Transverse colon (tissue), 4 donors: ENCODE results near the gene MB21D2.

Experiments used
- POLR2A ChIP-seq: fragments of 450-650 bp; IDR thresholded peaks from one replicate; pipeline ENCODE4 v1.6.1; 2016; ENCODE audit warnings: antibody characterized with exemption, mild to moderate bottlenecking, moderate library complexity
- POLR2AphosphoS5 ChIP-seq, 3 donors: sonication (generic); formaldehyde crosslinking; IDR thresholded peaks; one replicate each; pipeline ENCODE4 v1.6.1; 2016; ENCODE audit warnings: antibody characterized with exemption in 3 of 3
- TF ChIP-seq, protein P1 (sequence below), 5 experiments: fragments of 200-600 bp in 3 of 5; fragments of 450-650 bp in 2 of 5; sonication (generic) in 3 of 5; IDR thresholded peaks; 1 replicate in 2 of 5; 2 replicates in 3 of 5; pipeline ENCODE4 v1.5.1; 2016 to 2017; ENCODE audit warnings: antibody characterized with exemption in 5 of 5, inconsistent platforms in 3 of 5, mild to moderate bottlenecking in 2 of 5, moderate library complexity in 1 of 5

GRCh38 chr3:192958219-192958872, 40.7 kb upstream of the MB21D2 start:
- TF ChIP-seq POLR2A: no peak
- TF ChIP-seq, protein P1, sequence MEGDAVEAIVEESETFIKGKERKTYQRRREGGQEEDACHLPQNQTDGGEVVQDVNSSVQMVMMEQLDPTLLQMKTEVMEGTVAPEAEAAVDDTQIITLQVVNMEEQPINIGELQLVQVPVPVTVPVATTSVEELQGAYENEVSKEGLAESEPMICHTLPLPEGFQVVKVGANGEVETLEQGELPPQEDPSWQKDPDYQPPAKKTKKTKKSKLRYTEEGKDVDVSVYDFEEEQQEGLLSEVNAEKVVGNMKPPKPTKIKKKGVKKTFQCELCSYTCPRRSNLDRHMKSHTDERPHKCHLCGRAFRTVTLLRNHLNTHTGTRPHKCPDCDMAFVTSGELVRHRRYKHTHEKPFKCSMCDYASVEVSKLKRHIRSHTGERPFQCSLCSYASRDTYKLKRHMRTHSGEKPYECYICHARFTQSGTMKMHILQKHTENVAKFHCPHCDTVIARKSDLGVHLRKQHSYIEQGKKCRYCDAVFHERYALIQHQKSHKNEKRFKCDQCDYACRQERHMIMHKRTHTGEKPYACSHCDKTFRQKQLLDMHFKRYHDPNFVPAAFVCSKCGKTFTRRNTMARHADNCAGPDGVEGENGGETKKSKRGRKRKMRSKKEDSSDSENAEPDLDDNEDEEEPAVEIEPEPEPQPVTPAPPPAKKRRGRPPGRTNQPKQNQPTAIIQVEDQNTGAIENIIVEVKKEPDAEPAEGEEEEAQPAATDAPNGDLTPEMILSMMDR (IDR thresholded peaks at IDR 0.05): no peak
- no peak for TF ChIP-seq POLR2AphosphoS5 (IDR thresholded peaks at IDR 0.05)
